ENCODE results near the gene AUNIP. TPM values are rescaled to one million over a fixed set of nuclear protein-coding genes. Genes with fewer than 3 reads are reported as not detected.

Gene AUNIP
- total RNA-seq, 1 experiment from 2014 or later: 17.6 TPM

GRCh38 chr1:25893116-25893515, 33.9 kb upstream of the AUNIP start:
- ChIA-PET CTCF (interaction anchor here (0.5 to 1.5 kb wide), 5 partner anchors 18 to 234 kb away, joined by 3 to 9 read pairs (median 3); partner anchors contain the start of gene PAFAH2), POLR2A (ENCODE audit: unreplicated experiment) (interaction anchor here (0.6 to 0.9 kb wide), 2 partner anchors 234 to 719 kb away, joined by 5 to 8 read pairs; no protein-coding TSS in a partner anchor)
- no peak overlapping the region for H3K9ac ChIP-seq (ENCODE audit: low read length)
- ATAC-seq: no peak
- intact Hi-C loops (cut with micrococcal nuclease): loop anchor here (10.0 kb wide), 1 partner anchor 202 kb away; no protein-coding TSS in a partner anchor
- H3F3A ChIP-seq (ENCODE audit: low read length, unreplicated experiment): no peaks in the 10 kb centered on the region
- TF ChIP-seq EZH2phosphoT487 (IDR thresholded peaks at IDR 0.05; ENCODE audit: borderline replicate concordance, low read length) (no peak), EZH2 (IDR thresholded peaks at IDR 0.05; ENCODE audit: low read length, unreplicated experiment) (no peak), CTCF (conservative IDR thresholded peaks at IDR 0.05; ENCODE audit: low read depth, low read length) (no peak)
- no peaks in the 10 kb centered on the region for H3K79me2 ChIP-seq (ENCODE audit: low read length)
- H3K27ac ChIP-seq (ENCODE audit: low read length): no peak overlapping the region
- peaks cover 55% of the 10 kb centered on the region for H3K4me1 ChIP-seq (ENCODE audit: insufficient read depth, low read length)
- no peak overlapping the region for H3K4me2 ChIP-seq (ENCODE audit: low read length)
- H4K20me1 ChIP-seq (ENCODE audit: low read length): no peaks in the 10 kb centered on the region
- H2AFZ ChIP-seq (ENCODE audit: low read length): no peak overlapping the region
- no peaks in the 10 kb centered on the region for H3K9me2 ChIP-seq (replicated peaks; ENCODE audit: low read length)
- H3K4me3 ChIP-seq (ENCODE audit: low read length): no peak overlapping the region
- H3K36me3 ChIP-seq (ENCODE audit: low read depth, low read length): no peaks in the 10 kb centered on the region
- no peaks in the 10 kb centered on the region for H3K27me3 ChIP-seq (ENCODE audit: low read length)
- no peak for DNase-seq
- TSS peak; percentile 17 for BruUV-seq (replicated peaks)
- H3K9me3 ChIP-seq (ENCODE audit: low read length): no peaks in the 10 kb centered on the region

GRCh38 chr1:25891606-25892005, 32.3 kb upstream of the AUNIP start:
- BruUV-seq (replicated peaks): no TSS peak
- H3K79me2 ChIP-seq (ENCODE audit: low read length): no peaks in the 10 kb centered on the region
- no peak overlapping the region for H3K4me3 ChIP-seq (ENCODE audit: low read length)
- ATAC-seq (no peak), DNase-seq (no peak)
- peak overlapping the region; percentile 48 for H3K27ac ChIP-seq (ENCODE audit: low read length)
- CTCF ChIA-PET: no interaction called here
- H3K36me3 ChIP-seq (ENCODE audit: low read depth, low read length): no peaks in the 10 kb centered on the region
- intact Hi-C loops (cut with micrococcal nuclease): loop anchor here (10.0 kb wide), 1 partner anchor 203 kb away; no protein-coding TSS in a partner anchor
- peaks cover 54% of the 10 kb centered on the region for H3K4me1 ChIP-seq (ENCODE audit: insufficient read depth, low read length)
- H3K9me2 ChIP-seq (replicated peaks; ENCODE audit: low read length): no peaks in the 10 kb centered on the region
- no peaks in the 10 kb centered on the region for H4K20me1 ChIP-seq (ENCODE audit: low read length)
- no peak for TF ChIP-seq EZH2phosphoT487 (IDR thresholded peaks at IDR 0.05; ENCODE audit: borderline replicate concordance, low read length)
- TF ChIP-seq EZH2 (IDR thresholded peaks at IDR 0.05; ENCODE audit: low read length, unreplicated experiment): no peak
- TF ChIP-seq CTCF (conservative IDR thresholded peaks at IDR 0.05; ENCODE audit: low read depth, low read length): no peak
- POLR2A ChIA-PET (ENCODE audit: unreplicated experiment): interaction anchor here (0.6 kb wide), 1 partner anchor 94 kb away, joined by 9 read pairs; no protein-coding TSS in a partner anchor
- no peaks in the 10 kb centered on the region for H3F3A ChIP-seq (ENCODE audit: low read length, unreplicated experiment)
- H3K9ac ChIP-seq (ENCODE audit: low read length): no peak overlapping the region
- no peak overlapping the region for H2AFZ ChIP-seq (ENCODE audit: low read length)
- H3K9me3 ChIP-seq (ENCODE audit: low read length): no peaks in the 10 kb centered on the region
- peak overlapping the region; percentile 24; the same call in 1 of the 2 replicates for H3K4me2 ChIP-seq (ENCODE audit: low read length)
- H3K27me3 ChIP-seq (ENCODE audit: low read length): no peaks in the 10 kb centered on the region
